HFFc6 (cell line): ENCODE data around the gene RAD51B. TPM values are rescaled to one million over a fixed set of nuclear protein-coding genes. Genes with fewer than 3 reads are reported as not detected.

Experiments
- DNase-seq: peaks from one replicate; pipeline ENCODE4 v3.0.0-alpha.2; 2018
- H3K27ac Mint-ChIP-seq: 2 replicates; pipeline ENCODE4 v1.8.0; 2020; ENCODE audit warnings: mild to moderate bottlenecking, mixed read lengths
- H3K27me3 Mint-ChIP-seq: 2 replicates; pipeline ENCODE4 v1.8.0; 2021; ENCODE audit warnings: mild to moderate bottlenecking, moderate library complexity, mixed read lengths; ENCODE audit not compliant: insufficient read depth
- H3K36me3 Mint-ChIP-seq: 2 replicates; pipeline ENCODE4 v1.8.0; 2021; ENCODE audit warnings: low read depth, mixed read lengths
- H3K4me1 Mint-ChIP-seq: 2 replicates; pipeline ENCODE4 v1.8.0; 2020; ENCODE audit warnings: low read depth, mixed read lengths
- H3K4me3 Mint-ChIP-seq: 2 replicates; pipeline ENCODE4 v1.8.0; 2020; ENCODE audit warnings: mild to moderate bottlenecking, moderate library complexity, mixed read lengths
- H3K9me3 Mint-ChIP-seq: 2 replicates; pipeline ENCODE4 v1.8.0; 2020; ENCODE audit warnings: mild to moderate bottlenecking, mixed read lengths
- CTCF ChIP-seq: fragments of 200-600 bp; sonication (generic); IDR thresholded peaks from 2 replicates; pipeline ENCODE4 v1.5.0; 2021; ENCODE audit warnings: antibody characterized with exemption, mild to moderate bottlenecking
- total RNA-seq, 6 experiments: library from RNA; stranded (reverse); fragmentation: NEBNext Ultra II Directional; extraction: Animal tissue kit (Norgen Biotek cat#: 25700); gene quantifications; 2 replicates in 1 of 6; 3 replicates in 5 of 6; pipeline ENCODE4 v1.2.3, GENCODE V29; 2021

Gene RAD51B
- total RNA-seq, 6 experiments from 2014 or later, result 7.1 to 12.4 (median 9.6) TPM

- no peak overlapping the region for H3K4me3 Mint-ChIP-seq
- H3K9me3 Mint-ChIP-seq, result peaks cover 6% of the 10 kb centered on the region; the same call in 1 of the 2 replicates
- peaks cover 17% of the 10 kb centered on the region for H3K4me1 Mint-ChIP-seq
- H3K27ac Mint-ChIP-seq, result peak overlapping the region; percentile 18
- DNase-seq, result peak; percentile 8
- H3K27me3 Mint-ChIP-seq, result no peaks in the 10 kb centered on the region
- no peak for TF ChIP-seq CTCF
- H3K36me3 Mint-ChIP-seq, result peaks cover 7% of the 10 kb centered on the region
Observed at GRCh38 chr14:68089146-68089731, 269.7 kb downstream of the RAD51B start.

DNA sequence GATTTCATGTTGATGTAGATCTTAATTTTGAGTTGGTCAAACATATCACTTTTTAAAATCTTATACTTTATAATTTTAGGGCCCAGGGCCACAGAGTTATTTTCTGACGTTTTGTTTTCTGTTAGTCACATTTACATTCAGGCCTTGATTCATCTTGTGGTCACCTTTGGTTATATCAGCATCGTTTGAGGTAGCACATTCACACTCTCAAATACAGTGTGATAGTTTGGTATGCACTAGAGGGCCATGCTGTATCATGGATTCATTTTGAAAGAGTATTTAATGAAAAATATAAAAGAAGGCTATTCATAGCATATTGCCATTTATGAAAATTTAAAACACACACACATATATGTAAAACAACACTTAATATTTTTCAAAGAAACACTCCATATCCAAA is 274.6 kb downstream of the RAD51B start:
- no peak for DNase-seq
- Mint-ChIP-seq H3K27me3 (no peaks in the 10 kb centered on the region), H3K36me3 (peaks cover 7% of the 10 kb centered on the region), H3K4me1 (peaks cover 12% of the 10 kb centered on the region), H3K4me3 (no peak overlapping the region), H3K9me3 (peaks cover 6% of the 10 kb centered on the region; the same call in 1 of the 2 replicates), H3K27ac (no peak overlapping the region)
- peak; percentile 15; the same call in 1 of the 2 replicates for TF ChIP-seq CTCF

- peaks cover 8% of the 10 kb centered on the region for H3K36me3 Mint-ChIP-seq
- H3K27ac Mint-ChIP-seq, result no peak overlapping the region
- TF ChIP-seq CTCF, result no peak
- no peak for DNase-seq
- H3K4me3 Mint-ChIP-seq, result no peak overlapping the region
- peaks cover 8% of the 10 kb centered on the region for H3K4me1 Mint-ChIP-seq
- H3K9me3 Mint-ChIP-seq, result peaks cover 6% of the 10 kb centered on the region; the same call in 1 of the 2 replicates
- H3K27me3 Mint-ChIP-seq, result no peaks in the 10 kb centered on the region
Observed at GRCh38 chr14:68094752-68095151, 275.2 kb downstream of the RAD51B start.

DNA sequence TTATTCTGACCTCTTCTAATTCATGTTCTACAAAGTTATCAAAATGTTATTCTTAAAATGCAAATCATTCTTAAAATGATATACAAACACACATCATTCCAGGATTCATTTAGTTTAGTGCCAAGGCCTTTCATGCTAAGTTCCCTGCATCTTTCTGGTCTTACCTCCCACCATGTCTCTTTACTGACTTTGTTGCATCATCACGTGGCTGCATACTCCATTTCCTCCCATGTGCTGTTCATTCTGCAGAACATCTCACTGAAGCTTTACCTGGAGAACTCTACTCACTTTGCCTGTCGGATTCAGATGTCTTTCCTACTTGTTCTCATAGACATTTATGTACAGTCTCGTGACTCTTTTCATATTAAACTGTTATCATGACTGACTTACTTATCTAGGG is 278.1 kb downstream of the RAD51B start:
- TF ChIP-seq CTCF, result no peak
- peaks cover 26% of the 10 kb centered on the region for H3K36me3 Mint-ChIP-seq
- DNase-seq, result no peak

GRCh38 chr14:68098834-68099233 is 279.3 kb downstream of the RAD51B start:
- no peak for DNase-seq
- TF ChIP-seq CTCF, result no peak
- Mint-ChIP-seq H3K4me3 (no peak overlapping the region), H3K4me1 (peaks cover 14% of the 10 kb centered on the region), H3K27me3 (no peaks in the 10 kb centered on the region), H3K9me3 (peaks cover 25% of the 10 kb centered on the region), H3K36me3 (peaks cover 28% of the 10 kb centered on the region), H3K27ac (no peak overlapping the region)

More for the DNA sequence above, 278.1 kb downstream of the RAD51B start:
- no peak overlapping the region for H3K27ac Mint-ChIP-seq
- H3K9me3 Mint-ChIP-seq, result peaks cover 23% of the 10 kb centered on the region
- H3K27me3 Mint-ChIP-seq, result no peaks in the 10 kb centered on the region
- peaks cover 8% of the 10 kb centered on the region for H3K4me1 Mint-ChIP-seq
- H3K4me3 Mint-ChIP-seq, result no peak overlapping the region
